ENCODE measurements around the gene TEKT1. TPM values are rescaled to one million over a fixed set of nuclear protein-coding genes. Genes with fewer than 3 reads are reported as not detected.

Gene TEKT1
- total and polyA plus RNA-seq, 9 of the 15 experiments (the other 6 are each of a cell fraction or from before 2014, with no cell fraction given): 0.06 TPM; not detected in 8

DNA sequence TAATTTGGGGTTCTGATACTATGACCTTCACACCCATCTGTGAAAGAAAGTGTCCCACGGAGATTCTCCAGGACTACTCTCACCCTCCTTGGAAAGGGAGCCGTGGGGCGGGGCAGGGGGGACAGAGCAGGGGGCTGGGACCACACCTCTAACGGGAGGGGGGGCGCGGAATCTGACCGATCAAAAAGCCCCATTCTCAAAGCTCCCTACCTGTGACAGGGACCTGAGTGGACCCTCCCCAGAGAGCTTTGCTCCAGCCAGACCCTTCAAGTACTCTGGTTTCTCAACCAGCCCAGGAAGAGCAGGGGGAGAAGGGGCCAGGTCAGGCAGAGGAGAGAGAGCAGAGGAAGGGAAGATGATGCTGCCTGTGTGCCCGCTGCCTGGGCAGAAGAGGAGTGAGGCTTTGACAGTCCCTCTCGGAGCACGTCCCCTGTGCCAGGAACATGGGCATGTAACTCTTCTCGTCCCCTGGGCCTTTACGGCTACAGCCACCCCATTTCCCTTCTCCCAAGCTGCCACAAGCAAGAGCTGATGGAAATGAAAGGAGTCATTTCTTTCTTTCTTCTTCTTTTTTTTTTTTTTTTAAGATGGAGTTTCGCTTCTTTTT lies 75.0 kb downstream of the TEKT1 start (continued):
- TF ChIP-seq, protein P1, sequence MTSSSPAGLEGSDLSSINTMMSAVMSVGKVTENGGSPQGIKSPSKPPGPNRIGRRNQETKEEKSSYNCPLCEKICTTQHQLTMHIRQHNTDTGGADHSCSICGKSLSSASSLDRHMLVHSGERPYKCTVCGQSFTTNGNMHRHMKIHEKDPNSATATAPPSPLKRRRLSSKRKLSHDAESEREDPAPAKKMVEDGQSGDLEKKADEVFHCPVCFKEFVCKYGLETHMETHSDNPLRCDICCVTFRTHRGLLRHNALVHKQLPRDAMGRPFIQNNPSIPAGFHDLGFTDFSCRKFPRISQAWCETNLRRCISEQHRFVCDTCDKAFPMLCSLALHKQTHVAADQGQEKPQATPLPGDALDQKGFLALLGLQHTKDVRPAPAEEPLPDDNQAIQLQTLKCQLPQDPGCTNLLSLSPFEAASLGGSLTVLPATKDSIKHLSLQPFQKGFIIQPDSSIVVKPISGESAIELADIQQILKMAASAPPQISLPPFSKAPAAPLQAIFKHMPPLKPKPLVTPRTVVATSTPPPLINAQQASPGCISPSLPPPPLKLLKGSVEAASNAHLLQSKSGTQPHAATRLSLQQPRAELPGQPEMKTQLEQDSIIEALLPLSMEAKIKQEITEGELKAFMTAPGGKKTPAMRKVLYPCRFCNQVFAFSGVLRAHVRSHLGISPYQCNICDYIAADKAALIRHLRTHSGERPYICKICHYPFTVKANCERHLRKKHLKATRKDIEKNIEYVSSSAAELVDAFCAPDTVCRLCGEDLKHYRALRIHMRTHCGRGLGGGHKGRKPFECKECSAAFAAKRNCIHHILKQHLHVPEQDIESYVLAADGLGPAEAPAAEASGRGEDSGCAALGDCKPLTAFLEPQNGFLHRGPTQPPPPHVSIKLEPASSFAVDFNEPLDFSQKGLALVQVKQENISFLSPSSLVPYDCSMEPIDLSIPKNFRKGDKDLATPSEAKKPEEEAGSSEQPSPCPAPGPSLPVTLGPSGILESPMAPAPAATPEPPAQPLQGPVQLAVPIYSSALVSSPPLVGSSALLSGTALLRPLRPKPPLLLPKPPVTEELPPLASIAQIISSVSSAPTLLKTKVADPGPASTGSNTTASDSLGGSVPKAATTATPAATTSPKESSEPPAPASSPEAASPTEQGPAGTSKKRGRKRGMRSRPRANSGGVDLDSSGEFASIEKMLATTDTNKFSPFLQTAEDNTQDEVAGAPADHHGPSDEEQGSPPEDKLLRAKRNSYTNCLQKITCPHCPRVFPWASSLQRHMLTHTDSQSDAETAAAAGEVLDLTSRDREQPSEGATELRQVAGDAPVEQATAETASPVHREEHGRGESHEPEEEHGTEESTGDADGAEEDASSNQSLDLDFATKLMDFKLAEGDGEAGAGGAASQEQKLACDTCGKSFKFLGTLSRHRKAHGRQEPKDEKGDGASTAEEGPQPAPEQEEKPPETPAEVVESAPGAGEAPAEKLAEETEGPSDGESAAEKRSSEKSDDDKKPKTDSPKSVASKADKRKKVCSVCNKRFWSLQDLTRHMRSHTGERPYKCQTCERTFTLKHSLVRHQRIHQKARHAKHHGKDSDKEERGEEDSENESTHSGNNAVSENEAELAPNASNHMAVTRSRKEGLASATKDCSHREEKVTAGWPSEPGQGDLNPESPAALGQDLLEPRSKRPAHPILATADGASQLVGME (CRISPR knock-in tag; IDR thresholded peaks at IDR 0.05): no peak
- TF ChIP-seq, protein P2, sequence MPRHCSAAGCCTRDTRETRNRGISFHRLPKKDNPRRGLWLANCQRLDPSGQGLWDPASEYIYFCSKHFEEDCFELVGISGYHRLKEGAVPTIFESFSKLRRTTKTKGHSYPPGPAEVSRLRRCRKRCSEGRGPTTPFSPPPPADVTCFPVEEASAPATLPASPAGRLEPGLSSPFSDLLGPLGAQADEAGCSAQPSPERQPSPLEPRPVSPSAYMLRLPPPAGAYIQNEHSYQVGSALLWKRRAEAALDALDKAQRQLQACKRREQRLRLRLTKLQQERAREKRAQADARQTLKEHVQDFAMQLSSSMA (CRISPR knock-in tag; IDR thresholded peaks at IDR 0.05): no peak
- no peak for TF ChIP-seq SPI1 (IDR thresholded peaks at IDR 0.05; ENCODE audit: borderline replicate concordance, low read depth, low read length)
- TF ChIP-seq, protein P3, sequence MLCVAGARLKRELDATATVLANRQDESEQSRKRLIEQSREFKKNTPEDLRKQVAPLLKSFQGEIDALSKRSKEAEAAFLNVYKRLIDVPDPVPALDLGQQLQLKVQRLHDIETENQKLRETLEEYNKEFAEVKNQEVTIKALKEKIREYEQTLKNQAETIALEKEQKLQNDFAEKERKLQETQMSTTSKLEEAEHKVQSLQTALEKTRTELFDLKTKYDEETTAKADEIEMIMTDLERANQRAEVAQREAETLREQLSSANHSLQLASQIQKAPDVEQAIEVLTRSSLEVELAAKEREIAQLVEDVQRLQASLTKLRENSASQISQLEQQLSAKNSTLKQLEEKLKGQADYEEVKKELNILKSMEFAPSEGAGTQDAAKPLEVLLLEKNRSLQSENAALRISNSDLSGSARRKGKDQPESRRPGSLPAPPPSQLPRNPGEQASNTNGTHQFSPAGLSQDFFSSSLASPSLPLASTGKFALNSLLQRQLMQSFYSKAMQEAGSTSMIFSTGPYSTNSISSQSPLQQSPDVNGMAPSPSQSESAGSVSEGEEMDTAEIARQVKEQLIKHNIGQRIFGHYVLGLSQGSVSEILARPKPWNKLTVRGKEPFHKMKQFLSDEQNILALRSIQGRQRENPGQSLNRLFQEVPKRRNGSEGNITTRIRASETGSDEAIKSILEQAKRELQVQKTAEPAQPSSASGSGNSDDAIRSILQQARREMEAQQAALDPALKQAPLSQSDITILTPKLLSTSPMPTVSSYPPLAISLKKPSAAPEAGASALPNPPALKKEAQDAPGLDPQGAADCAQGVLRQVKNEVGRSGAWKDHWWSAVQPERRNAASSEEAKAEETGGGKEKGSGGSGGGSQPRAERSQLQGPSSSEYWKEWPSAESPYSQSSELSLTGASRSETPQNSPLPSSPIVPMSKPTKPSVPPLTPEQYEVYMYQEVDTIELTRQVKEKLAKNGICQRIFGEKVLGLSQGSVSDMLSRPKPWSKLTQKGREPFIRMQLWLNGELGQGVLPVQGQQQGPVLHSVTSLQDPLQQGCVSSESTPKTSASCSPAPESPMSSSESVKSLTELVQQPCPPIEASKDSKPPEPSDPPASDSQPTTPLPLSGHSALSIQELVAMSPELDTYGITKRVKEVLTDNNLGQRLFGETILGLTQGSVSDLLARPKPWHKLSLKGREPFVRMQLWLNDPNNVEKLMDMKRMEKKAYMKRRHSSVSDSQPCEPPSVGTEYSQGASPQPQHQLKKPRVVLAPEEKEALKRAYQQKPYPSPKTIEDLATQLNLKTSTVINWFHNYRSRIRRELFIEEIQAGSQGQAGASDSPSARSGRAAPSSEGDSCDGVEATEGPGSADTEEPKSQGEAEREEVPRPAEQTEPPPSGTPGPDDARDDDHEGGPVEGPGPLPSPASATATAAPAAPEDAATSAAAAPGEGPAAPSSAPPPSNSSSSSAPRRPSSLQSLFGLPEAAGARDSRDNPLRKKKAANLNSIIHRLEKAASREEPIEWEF (CRISPR knock-in tag; IDR thresholded peaks at IDR 0.05): no peak
- no peak for TF ChIP-seq MEF2A (IDR thresholded peaks at IDR 0.05; ENCODE audit: control insufficient read depth, low read depth, low read length)
